Activated CD8-positive, alpha-beta memory T cell treated with anti-CD3 and anti-CD28 coated beads for 24 hours (primary cell): ENCODE data around the gene PTGER2.

ENCODE experiments used
- DNase-seq: peaks from one replicate; pipeline ENCODE4 v3.0.0-alpha.2; 2020

The PTGER2 gene

DNA sequence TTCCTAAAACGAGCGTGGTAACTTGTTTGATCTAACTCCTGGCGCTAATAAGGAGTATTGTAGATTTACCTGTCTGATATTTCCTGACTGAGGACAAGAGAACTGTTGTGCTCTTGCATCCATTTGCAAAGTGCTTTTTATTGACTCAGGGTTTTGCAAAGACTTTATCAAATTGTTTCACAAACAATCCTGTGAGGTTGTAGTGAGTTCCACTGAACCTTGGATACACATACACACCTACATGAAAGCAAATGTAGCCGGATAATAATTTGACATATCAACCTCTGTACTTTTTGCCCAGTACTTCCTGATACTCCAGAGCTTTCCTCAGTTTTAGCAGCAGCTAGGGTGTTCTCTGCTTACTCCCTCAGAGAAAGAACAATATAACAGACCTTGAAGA is 6.7 kb upstream of the PTGER2 start:
- DNase-seq = no peak

DNA sequence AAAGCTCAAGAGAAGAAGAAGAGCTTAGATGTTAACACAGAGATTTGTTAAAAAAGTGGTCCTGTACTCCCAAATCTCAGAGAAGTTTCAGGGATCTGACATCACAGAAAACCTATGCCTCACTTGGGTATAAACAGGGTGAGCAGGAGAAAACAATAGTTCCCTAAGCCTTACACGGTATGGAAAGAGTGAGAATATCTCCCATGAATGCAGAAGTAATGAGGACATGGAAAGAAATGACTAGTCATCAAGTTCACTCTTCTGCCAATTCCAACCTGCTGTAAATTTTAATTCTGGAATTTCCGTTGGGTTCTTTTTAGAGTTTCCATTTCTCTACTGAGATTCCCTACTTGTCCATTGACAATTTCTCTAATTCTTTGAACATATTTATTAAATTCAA is 6.2 kb upstream of the PTGER2 start:
- DNase-seq = no peak

DNA sequence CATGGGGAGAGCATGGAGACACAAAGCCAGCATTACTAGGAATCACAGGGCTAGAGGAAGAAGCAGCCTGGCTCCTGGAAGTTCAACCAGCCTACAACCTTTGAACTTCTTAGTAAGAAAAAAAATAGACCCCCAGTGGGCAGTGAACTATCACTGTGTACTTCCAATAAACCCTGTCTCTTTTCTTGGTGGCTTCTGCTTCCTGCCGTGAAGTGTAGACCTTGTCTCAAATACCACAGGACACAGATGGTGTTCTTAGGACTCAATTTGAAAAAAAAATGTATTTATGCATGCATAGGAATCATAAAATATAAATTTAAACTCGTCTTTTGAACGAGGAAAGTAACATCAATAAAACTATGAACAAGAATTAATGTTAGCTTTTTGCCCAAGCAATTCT is 3.6 kb upstream of the PTGER2 start:
- DNase-seq = no peak

DNA sequence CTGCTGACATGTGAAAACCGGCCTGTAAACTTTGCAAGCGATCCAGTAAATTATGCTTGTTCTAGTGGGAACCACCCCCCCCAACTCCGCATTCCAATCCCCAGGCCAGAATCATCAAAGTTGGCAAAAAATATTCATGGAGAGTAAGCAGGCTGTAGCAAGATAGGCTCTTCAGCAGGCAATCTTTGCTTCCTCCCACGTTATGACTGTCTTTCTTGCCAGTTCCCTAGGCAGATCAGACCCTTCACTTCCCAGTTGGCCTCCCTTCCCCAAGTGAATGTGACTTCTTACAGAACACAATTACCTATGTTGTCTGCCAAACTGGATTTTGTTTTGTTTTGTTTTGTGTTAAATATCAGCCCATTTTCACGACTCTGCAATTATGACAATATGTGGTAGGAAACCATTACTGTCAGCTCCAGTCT is 1.2 kb upstream of the PTGER2 start:
- no peak for DNase-seq

DNA sequence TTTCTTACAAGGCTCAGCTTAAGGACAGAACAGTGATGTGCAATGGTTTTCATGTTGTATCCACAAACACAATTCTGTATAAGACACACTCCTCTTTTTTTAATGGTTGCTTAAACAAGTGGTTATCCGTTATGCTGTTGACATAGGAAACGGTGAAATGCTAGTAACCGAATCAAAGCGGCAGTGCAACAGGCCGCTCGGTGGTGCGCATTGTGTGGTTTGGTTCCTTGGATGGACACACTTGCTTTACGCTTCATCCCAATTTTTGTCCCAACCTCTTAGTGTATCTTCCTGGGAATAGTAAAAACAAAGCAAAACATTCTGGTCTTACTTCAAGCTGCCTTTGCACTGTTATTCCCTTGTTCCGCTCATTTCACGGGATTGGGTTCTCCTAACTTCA is 650 bp upstream of the PTGER2 start:
- DNase-seq = no peak

DNA sequence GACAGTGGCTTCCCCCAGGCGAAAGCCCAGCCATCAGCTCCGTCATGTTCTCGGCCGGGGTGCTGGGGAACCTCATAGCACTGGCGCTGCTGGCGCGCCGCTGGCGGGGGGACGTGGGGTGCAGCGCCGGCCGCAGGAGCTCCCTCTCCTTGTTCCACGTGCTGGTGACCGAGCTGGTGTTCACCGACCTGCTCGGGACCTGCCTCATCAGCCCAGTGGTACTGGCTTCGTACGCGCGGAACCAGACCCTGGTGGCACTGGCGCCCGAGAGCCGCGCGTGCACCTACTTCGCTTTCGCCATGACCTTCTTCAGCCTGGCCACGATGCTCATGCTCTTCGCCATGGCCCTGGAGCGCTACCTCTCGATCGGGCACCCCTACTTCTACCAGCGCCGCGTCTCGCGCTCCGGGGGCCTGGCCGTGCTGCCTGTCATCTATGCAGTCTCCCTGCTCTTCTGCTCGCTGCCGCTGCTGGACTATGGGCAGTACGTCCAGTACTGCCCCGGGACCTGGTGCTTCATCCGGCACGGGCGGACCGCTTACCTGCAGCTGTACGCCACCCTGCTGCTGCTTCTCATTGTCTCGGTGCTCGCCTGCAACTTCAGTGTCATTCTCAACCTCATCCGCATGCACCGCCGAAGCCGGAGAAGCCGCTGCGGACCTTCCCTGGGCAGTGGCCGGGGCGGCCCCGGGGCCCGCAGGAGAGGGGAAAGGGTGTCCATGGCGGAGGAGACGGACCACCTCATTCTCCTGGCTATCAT is 663 bp downstream of the PTGER2 start:
- DNase-seq = peak; percentile 83

DNA sequence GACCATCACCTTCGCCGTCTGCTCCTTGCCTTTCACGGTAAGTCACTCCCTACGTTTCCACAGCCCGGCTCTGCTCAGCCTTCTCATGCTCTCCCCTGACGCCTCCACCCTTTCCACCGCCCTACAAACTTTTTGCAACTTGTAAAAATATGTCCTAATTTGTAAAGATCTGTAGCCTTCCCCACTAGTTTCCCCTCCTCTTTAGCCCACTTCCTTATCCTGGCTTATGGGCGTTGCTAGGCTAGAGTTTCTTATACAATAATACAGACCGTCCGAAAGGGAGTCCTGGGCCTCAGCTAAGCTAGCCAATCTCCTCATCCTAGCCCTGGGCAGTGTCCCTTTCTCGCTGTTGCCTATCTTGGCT is 1.2 kb downstream of the PTGER2 start:
- no peak for DNase-seq

DNA sequence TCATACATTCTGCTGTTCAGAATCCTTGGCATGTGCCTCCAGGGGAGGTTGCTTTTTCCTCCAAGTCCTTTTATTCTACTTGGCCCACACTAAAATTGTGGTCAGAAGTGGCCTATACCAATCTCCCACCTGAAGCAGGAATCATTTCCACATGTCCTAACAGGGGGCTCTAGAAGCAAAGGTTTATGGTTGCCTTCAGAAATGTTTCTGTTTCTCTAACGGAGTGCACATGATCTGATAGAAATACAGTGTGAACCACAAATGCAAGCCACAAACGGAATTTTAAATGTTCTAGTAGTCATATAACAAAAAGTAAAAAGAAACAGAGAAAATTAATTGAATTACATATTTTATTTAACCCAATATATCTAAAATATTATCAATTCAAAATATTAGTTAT is 4.0 kb downstream of the PTGER2 start:
- no peak for DNase-seq

DNA sequence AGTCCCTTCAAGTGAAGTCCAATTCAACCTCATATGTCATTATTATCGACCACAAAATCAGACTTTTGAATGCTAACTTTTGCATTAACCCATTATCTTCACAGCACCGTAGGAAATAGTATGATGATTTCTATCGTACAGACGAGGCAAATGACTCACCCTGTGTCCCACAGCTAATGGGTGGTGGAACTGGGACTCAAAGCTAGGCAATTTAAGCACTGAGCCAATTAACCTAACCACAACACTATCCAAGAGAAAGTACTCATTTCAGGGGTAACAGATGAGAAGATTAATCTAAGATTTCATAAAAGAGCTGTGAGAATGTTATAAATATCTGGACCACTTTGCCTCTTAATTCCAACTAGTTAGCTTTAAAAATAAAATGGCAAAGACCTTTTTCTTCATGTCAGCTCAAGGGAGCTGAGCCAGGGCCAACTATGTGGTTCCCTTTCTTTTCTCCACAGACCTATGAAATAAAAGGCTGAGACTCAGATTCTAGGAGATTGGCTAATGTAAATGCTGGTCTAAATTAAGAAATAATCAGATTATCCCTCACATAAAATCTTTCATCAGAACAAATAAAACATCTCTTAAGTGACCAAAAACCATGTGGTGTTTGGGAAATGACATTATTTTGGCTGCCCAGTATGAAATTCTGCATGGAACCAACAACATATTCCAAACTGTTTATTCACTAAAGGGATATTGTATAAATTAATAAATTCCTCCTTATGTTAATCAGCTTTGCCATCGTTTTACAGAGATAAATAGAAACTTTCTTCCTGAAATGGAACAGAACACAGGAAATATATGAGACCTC is 4.9 kb downstream of the PTGER2 start:
- no peak for DNase-seq

DNA sequence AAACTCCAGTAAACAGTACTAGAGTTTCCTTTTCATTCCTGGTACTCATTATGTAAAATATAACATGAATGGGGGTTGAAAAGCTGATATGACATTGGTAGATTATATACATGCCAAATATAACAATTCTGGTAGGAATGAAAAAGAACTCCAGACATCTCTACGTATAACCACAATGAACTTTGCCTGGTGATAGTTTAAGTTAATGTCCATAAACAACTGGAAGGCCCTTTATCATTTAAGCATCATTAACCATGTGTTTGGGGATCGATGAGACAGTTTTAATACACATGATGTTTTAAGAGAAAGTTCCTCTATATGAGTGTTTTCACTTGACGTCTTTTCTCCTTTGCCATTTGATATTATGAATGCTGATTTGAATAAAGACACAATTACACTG is 5.8 kb downstream of the PTGER2 start:
- no peak for DNase-seq

DNA sequence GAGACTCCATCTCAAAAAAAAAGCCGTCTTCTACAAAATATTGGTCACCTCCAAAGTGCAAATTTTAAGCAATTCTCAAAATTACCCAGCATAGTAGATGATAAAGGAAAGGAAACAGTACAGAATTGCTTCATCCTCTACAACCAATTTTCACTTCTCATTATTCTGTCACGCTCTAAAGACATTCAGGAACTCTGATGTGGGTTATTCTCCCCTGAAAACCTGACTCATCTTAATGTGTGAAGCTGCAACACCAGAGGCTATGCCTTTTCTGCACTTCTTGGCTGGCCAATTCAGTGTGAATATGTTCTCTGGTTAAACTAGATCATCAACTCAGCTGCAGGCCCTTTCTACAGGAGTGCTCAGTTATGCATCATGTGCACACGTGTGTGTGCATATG is 11.0 kb downstream of the PTGER2 start:
- no peak for DNase-seq

DNA sequence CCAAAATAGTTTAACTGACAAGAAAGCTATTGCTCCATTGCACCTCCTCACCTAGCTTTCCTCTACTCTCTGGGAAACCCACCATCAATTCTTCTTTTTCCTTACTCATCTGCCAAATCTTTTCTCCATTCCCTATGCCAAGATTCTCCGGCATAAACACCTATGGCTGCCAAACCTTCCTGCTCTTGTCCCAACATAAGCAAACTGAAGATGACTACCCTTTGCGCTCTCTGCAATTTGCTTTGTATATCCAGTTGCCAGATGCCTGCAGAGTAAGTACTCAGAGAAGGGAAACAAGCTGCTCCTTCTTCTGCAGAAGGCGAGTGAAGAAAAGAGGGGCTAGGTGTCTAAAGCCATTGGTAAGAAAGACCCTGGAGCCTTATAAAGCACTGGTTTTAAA is 11.5 kb downstream of the PTGER2 start:
- DNase-seq = no peak

DNA sequence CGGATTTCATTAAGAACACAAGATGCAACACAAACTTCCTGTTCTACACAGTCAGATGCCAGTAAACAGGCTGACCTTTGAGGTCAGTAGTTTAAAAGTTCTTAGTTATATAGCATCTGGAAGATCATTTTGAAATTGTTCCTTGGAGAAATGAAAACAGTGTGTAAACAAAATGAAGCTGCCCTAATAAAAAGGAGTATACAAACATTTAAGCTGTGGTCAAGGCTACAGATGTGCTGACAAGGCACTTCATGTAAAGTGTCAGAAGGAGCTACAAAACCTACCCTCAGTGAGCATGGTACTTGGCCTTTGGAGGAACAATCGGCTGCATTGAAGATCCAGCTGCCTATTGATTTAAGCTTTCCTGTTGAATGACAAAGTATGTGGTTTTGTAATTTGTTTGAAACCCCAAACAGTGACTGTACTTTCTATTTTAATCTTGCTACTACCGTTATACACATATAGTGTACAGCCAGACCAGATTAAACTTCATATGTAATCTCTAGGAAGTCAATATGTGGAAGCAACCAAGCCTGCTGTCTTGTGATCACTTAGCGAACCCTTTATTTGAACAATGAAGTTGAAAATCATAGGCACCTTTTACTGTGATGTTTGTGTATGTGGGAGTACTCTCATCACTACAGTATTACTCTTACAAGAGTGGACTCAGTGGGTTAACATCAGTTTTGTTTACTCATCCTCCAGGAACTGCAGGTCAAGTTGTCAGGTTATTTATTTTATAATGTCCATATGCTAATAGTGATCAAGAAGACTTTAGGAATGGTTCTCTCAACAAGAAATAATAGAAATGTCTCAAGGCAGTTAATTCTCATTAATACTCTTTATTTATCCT is 13.5 kb downstream of the PTGER2 start:
- no peak for DNase-seq

DNA sequence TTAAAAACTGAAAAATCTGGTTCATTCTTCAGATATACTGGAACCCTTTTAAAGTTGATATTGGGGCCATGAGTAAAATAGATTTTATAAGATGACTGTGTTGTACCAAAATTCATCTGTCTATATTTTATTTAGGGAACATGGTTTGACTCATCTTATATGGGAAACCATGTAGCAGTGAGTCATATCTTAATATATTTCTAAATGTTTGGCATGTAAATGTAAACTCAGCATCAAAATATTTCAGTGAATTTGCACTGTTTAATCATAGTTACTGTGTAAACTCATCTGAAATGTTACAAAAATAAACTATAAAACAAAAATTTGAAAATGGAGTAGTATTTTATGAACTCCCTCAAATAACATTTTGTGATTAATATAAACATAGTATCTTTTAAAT is 14.2 kb downstream of the PTGER2 start:
- no peak for DNase-seq

DNA sequence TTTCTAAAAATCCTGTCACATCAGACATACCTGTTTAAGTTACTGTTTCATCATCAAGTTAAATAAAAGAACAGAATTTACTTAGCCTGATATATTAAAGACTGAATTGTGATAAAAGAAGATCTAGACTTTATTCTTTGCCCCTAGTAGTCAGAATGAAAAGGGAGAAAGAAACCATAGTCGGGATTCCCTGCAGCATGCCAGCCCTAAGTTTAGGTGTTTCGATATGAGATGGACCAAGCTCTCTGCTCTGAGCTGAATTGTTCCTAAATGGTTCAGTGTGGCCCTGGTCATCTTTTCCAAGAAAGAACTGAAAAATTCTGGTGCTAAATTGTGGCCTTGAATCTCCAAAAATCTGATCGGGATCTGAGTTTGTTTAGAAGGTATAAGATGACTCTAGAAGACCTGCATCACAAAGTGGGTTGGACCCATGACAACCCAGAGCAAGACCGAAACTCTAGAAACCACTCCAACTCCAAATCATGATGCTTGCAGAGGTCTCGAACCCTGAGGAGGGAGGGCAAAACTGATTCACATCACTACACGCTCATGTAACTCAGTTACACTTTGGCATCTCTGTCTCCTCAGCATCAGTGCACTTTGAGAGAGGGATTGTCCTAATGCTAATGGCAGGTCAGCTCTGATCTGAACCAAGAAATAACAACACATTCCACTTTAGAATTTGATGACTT is 15.7 kb downstream of the PTGER2 start:
- DNase-seq = no peak

DNA sequence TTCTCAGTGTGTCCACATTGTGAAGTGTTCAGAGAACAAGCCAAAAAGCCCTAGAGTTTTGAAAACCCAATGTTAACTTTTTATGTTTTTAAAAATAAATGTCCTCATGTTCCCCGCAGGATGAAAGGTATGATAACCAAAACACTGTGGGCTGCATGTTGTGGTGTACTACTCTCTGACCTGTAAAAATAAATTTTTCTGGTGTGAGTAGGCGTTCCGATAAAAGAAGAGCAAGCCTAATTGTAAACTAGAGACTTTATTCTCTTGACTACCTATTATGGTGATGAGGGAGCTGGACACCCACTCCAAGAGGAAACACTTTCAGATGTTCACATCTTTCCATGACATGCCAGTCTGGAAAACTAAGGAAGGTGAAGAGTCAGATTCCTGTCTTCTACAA is 18.2 kb downstream of the PTGER2 start:
- no peak for DNase-seq

DNA sequence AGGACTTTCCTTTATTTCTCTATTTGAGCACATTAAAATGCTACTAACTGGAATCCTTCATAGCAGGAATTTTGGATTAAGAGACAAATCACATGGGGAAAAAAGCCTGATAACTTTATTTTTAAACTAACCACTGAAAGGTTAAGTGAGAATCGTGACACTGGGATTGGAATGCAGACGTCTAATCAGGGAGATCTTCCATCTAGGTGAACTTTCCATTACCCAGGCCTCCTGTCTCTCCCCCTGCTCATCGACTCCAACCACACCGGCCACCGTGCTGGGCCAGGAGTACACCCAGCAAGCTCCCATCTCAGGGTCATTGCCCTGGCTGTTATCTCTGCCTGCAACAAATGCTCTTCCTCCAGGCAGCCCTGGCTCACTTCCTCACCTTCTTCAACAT is 19.0 kb downstream of the PTGER2 start:
- DNase-seq = no peak

DNA sequence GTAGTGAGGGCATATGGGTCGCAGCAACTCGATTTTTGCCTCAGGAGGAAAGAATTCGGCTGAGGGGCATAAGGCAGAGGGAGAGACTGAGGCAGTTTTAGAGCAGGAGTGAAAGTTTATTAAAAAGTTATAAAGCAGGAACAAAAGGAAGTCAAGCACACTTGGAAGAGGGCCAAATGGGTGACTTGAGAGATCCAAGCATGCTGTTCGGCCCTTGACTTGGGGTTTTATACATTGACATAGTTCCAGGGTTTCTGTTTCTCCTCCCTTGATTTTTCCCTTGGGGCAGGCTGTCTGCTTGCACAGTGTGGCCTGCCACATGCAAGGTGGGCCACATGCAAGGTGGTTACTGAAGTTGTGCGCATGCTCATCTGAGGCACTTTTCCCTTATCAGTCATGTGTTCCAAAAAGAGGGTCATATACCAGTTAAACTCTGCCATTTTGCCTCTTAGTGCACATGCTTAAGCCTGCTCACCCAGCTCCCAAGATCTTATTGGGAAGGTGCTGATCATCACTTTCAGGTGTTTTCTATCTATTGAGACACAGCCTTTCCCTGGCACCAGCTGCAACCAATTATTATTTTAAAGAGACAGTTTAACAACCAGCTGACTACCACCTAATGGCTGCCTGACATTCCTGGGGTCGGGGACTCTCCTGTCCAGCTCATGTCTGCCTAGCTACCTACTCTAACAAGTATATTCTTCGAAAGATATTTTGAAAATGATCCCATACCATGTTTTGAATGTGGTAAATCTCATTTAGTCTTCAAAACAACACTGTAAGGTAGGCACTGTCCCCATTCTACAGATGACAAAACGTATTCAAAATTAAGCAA is 19.9 kb downstream of the PTGER2 start:
- DNase-seq = no peak

DNA sequence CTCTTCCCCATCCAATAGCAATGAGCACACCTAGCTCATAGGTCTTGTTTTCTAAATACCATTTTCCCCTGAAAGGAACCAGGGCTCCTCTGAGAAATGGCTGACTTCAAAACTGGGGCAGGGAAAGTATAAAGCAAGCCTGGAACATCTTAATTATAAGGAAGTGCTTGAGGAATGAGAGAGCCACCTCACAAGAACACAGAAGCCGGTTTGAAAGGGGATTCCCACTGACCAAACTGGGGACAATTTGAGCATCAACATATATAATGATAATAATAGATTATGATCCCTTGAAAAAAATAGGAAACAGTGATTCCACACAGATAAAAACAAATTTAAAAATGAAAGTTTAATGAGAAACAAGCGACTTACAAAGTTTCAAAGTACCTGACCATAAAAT is 22.1 kb downstream of the PTGER2 start:
- no peak for DNase-seq

DNA sequence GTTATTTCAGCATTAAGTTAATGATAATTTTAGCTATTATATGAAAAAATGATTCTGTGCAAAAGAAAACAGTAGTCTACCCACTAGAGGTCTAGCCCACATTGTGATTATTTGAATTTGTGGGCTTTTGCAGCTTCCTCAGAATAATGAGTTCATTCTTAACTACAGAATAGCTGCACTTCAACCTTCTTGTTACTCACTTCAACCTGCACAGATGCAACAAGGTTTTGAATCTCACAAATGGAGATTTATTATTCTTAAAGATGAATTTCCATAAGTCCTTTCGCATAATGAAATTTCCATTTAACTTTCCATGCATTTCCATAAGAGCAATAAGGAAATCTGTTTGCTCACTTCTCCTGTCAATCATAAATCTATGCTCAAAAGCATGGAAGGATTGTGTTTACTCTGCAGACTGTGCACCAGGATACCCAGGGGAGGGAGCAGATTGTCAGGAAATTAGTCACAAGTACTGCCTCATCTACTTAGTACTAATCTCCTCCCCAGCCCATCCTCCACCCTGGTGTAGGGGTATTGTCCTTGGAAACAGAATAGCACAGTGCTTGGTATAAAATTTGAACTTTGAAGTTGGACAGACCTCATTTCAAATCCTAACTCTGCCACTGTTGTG is 24.1 kb downstream of the PTGER2 start:
- no peak for DNase-seq

DNA sequence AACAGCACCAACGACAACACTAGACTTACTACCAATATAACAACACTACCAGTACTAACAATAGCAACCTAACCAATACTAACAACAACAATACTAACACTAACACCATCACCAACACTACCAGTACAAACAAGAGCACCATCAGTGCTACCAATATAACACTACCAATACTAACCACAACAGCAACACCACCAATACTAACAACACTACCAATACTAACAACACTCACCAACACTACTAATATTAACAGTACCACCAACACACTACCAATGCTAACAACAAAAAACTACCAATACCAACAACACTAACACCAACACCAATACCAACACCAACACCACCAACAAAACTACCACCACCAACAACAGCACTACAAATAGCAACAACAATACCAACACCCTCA is 25.1 kb downstream of the PTGER2 start:
- no peak for DNase-seq
